KOPT-K1 (cell line): Measurements from ENCODE around the gene NCKAP1.

Experiments
- H3K27ac ChIP-seq: fragments of 200-600 bp; sonication (generic); 2 replicates; pipeline ENCODE4 v1.5.1; 2016; ENCODE audit warnings: antibody characterized with exemption, mild to moderate bottlenecking, low read depth, low read length; ENCODE audit not compliant: poor library complexity, severe bottlenecking
- H3K36me3 ChIP-seq: fragments of 200-600 bp; sonication (generic); 2 replicates; pipeline ENCODE4 v1.5.1; 2017; ENCODE audit warnings: antibody characterized with exemption, mild to moderate bottlenecking, low read length, moderate library complexity; ENCODE audit not compliant: insufficient read depth
- H3K9me3 ChIP-seq: fragments of 200-600 bp; sonication (generic); 2 replicates; pipeline ENCODE4 v1.5.1; 2017; ENCODE audit warnings: antibody characterized with exemption, low read length, mild to moderate bottlenecking; ENCODE audit not compliant: insufficient read depth, poor library complexity, severe bottlenecking

Gene NCKAP1

GRCh38 chr2:182920631-182921056 is 117.6 kb downstream of the NCKAP1 start:
- no peaks in the 10 kb centered on the region for H3K9me3 ChIP-seq
- no peak overlapping the region for H3K27ac ChIP-seq
- no peaks in the 10 kb centered on the region for H3K36me3 ChIP-seq

GRCh38 chr2:182920089-182920488 is 118.2 kb downstream of the NCKAP1 start:
- H3K36me3 ChIP-seq, result no peaks in the 10 kb centered on the region

GRCh38 chr2:182918961-182919652 is 119.2 kb downstream of the NCKAP1 start:
- Histone ChIP-seq H3K9me3 (no peaks in the 10 kb centered on the region), H3K36me3 (no peaks in the 10 kb centered on the region), H3K27ac (no peak overlapping the region)

More at GRCh38 chr2:182920089-182920488, 118.2 kb downstream of the NCKAP1 start:
- Histone ChIP-seq H3K27ac (no peak overlapping the region), H3K9me3 (no peaks in the 10 kb centered on the region)

GRCh38 chr2:182917924-182918323 is 120.3 kb downstream of the NCKAP1 start:
- Histone ChIP-seq H3K36me3 (no peaks in the 10 kb centered on the region), H3K9me3 (no peaks in the 10 kb centered on the region), H3K27ac (no peak overlapping the region)

GRCh38 chr2:182916417-182916816 is 121.8 kb downstream of the NCKAP1 start:
- H3K36me3 ChIP-seq, result no peaks in the 10 kb centered on the region

GRCh38 chr2:182915369-182916326 is 122.6 kb downstream of the NCKAP1 start:
- Histone ChIP-seq H3K27ac (no peak overlapping the region), H3K36me3 (no peaks in the 10 kb centered on the region), H3K9me3 (no peaks in the 10 kb centered on the region)

More at GRCh38 chr2:182916417-182916816, 121.8 kb downstream of the NCKAP1 start:
- no peaks in the 10 kb centered on the region for H3K9me3 ChIP-seq
- H3K27ac ChIP-seq, result no peak overlapping the region

GRCh38 chr2:182914852-182915251 is 123.4 kb downstream of the NCKAP1 start:
- H3K36me3 ChIP-seq, result no peaks in the 10 kb centered on the region
- no peak overlapping the region for H3K27ac ChIP-seq
- no peaks in the 10 kb centered on the region for H3K9me3 ChIP-seq

- no peaks in the 10 kb centered on the region for H3K36me3 ChIP-seq
- no peak overlapping the region for H3K27ac ChIP-seq
- H3K9me3 ChIP-seq, result no peaks in the 10 kb centered on the region
Measured at GRCh38 chr2:182913064-182913463, 125.2 kb downstream of the NCKAP1 start.

GRCh38 chr2:182912518-182912915 is 125.7 kb downstream of the NCKAP1 start:
- Histone ChIP-seq H3K9me3 (no peaks in the 10 kb centered on the region), H3K27ac (no peak overlapping the region), H3K36me3 (no peaks in the 10 kb centered on the region)

- H3K9me3 ChIP-seq, result no peaks in the 10 kb centered on the region
- H3K36me3 ChIP-seq, result no peaks in the 10 kb centered on the region
- H3K27ac ChIP-seq, result no peak overlapping the region
Measured at GRCh38 chr2:182911813-182912517, 126.3 kb downstream of the NCKAP1 start.

GRCh38 chr2:182910965-182911364 is 127.3 kb downstream of the NCKAP1 start:
- Histone ChIP-seq H3K9me3 (no peaks in the 10 kb centered on the region), H3K36me3 (no peaks in the 10 kb centered on the region), H3K27ac (no peak overlapping the region)

- no peak overlapping the region for H3K27ac ChIP-seq
- no peaks in the 10 kb centered on the region for H3K36me3 ChIP-seq
- H3K9me3 ChIP-seq, result no peaks in the 10 kb centered on the region
Measured at GRCh38 chr2:182907081-182907830, 131.0 kb downstream of the NCKAP1 start.

GRCh38 chr2:182906454-182906853 is 131.8 kb downstream of the NCKAP1 start:
- no peaks in the 10 kb centered on the region for H3K36me3 ChIP-seq
- no peak overlapping the region for H3K27ac ChIP-seq
- no peaks in the 10 kb centered on the region for H3K9me3 ChIP-seq

- H3K9me3 ChIP-seq, result no peaks in the 10 kb centered on the region
- no peak overlapping the region for H3K27ac ChIP-seq
- no peaks in the 10 kb centered on the region for H3K36me3 ChIP-seq
Measured at GRCh38 chr2:182904844-182905243, 133.4 kb downstream of the NCKAP1 start.
